Activated CD4-positive, alpha-beta memory T cell treated with anti-CD3 and anti-CD28 coated beads for 36 hours (primary cell): ENCODE data around the gene NHS. TPM values are rescaled to one million over a fixed set of nuclear protein-coding genes. Genes with fewer than 3 reads are reported as not detected.

Source experiments
- CTCF ChIA-PET: fragments of 350-600 bp; sonication (Branson Sonifier 250); formaldehyde crosslinking; loops from one replicate; lab custom pipeline; 2021; ENCODE audit warnings: antibody characterized with exemption, inconsistent platforms; lab: Charles Lee
- POLR2A ChIA-PET: fragments of 350-600 bp; sonication (Branson Sonifier 250); formaldehyde crosslinking; loops from one replicate; lab custom pipeline; 2021; ENCODE audit warnings: antibody characterized with exemption; lab: Charles Lee
- DNase-seq: peaks from one replicate; pipeline ENCODE4 v3.0.0-alpha.2; 2020
- H3K27ac Mint-ChIP-seq: one replicate; pipeline ENCODE4 v1.8.0; 2021; ENCODE audit warnings: mixed read lengths
- H3K27me3 Mint-ChIP-seq: one replicate; pipeline ENCODE4 v1.8.0; 2021; ENCODE audit warnings: mixed read lengths
- H3K36me3 Mint-ChIP-seq: one replicate; pipeline ENCODE4 v1.8.0; 2021; ENCODE audit warnings: mixed read lengths
- H3K4me1 Mint-ChIP-seq: one replicate; pipeline ENCODE4 v1.8.0; 2021; ENCODE audit warnings: low read depth, mixed read lengths
- H3K4me3 Mint-ChIP-seq: one replicate; pipeline ENCODE4 v1.8.0; 2021; ENCODE audit warnings: mild to moderate bottlenecking, mixed read lengths
- H3K9me3 Mint-ChIP-seq: one replicate; pipeline ENCODE4 v1.8.0; 2021; ENCODE audit warnings: mixed read lengths
- intact Hi-C: fragments of 100-400 bp; cut with micrococcal nuclease; formaldehyde crosslinking; loops from one replicate; pipeline ENCODE4 v1.15.1; 2023
- total RNA-seq, 2 experiments: library from RNA; stranded (reverse); gene quantifications; one replicate each; pipeline ENCODE4 v1.2.3, GENCODE V29; 2021

Gene NHS
- total RNA-seq, 2 experiments from 2014 or later: 4.8 to 5.0 TPM

GRCh38 chrX:17585006-17585405, 210.0 kb downstream of the NHS start:
- intact Hi-C loops: no loop called here
- ChIA-PET POLR2A (no interaction called here), CTCF (no interaction called here)
- Mint-ChIP-seq H3K9me3 (no peaks in the 10 kb centered on the region), H3K4me1 (peaks cover 6% of the 10 kb centered on the region), H3K27ac (no peak overlapping the region), H3K27me3 (peaks cover 1% of the 10 kb centered on the region), H3K4me3 (no peak overlapping the region), H3K36me3 (no peaks in the 10 kb centered on the region)
- no peak for DNase-seq

DNA sequence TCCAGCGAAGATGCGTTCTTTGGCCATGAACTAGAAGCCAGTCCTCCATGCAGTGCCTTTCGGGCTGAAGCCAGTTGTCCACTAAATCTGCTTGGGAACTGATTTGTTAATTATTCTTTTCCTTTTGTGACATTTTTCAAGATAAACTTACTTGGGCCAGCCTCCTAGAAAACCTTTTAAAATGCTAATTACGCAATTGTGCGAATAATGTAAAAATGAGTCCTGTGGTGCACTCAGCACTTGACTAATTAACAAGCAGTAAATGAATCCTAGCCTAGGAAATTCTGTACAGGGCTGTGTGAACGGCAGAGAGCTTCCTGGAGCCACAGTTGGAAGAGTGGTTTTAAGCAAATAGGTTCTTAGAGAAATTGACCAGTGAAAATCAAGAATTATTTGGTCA, 212.4 kb downstream of the NHS start:
- intact Hi-C loops: no loop called here
- no peak for DNase-seq
- Mint-ChIP-seq H3K27me3 (peaks cover 4% of the 10 kb centered on the region), H3K27ac (no peak overlapping the region), H3K36me3 (no peaks in the 10 kb centered on the region), H3K9me3 (no peaks in the 10 kb centered on the region), H3K4me3 (no peak overlapping the region), H3K4me1 (peaks cover 18% of the 10 kb centered on the region)
- ChIA-PET POLR2A (no interaction called here), CTCF (interaction anchor here (0.5 kb wide), 1 partner anchor 505 kb away, joined by 3 read pairs; no protein-coding TSS in a partner anchor)

DNA sequence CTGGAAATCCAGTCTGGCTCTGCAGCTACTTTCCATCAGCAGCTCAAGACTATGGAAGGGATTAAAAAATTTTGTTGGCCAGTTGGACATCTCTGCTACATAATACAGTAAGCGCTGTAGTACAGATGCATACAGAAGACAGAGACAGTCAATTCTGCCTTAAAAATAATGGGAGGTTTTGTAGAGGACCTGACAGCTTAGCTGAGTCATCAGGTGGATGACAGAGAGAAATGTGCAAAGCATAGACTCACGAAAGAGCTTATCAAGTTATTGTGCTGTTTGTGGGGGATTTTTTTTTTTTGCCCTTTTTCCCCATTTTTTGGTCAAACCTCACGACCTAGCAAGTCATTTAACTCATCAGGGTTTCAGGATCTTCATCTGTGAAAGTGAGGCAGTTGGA, 213.3 kb downstream of the NHS start:
- no peak overlapping the region for H3K27ac Mint-ChIP-seq
- intact Hi-C loops: no loop called here
- H3K27me3 Mint-ChIP-seq: peaks cover 4% of the 10 kb centered on the region
- no peaks in the 10 kb centered on the region for H3K9me3 Mint-ChIP-seq
- no peaks in the 10 kb centered on the region for H3K36me3 Mint-ChIP-seq
- H3K4me1 Mint-ChIP-seq: peaks cover 18% of the 10 kb centered on the region
- POLR2A ChIA-PET: no interaction called here
- no peak overlapping the region for H3K4me3 Mint-ChIP-seq
- CTCF ChIA-PET: no interaction called here
- no peak for DNase-seq

GRCh38 chrX:17590892-17591740, 216.1 kb downstream of the NHS start:
- H3K36me3 Mint-ChIP-seq: no peaks in the 10 kb centered on the region
- peak; percentile 62 for DNase-seq
- ChIA-PET POLR2A (no interaction called here), CTCF (interaction anchor here (0.6 to 2.9 kb wide), 8 partner anchors 9 to 1258 kb away, joined by 3 to 10 read pairs (median 3); no protein-coding TSS in a partner anchor)
- peaks cover 4% of the 10 kb centered on the region for H3K27me3 Mint-ChIP-seq
- no peak overlapping the region for H3K4me3 Mint-ChIP-seq
- intact Hi-C loops: loop anchor here (1.0 to 10.0 kb wide), 6 partner anchors 51 to 349 kb away; no protein-coding TSS in a partner anchor
- H3K27ac Mint-ChIP-seq: peak overlapping the region; percentile 74
- H3K4me1 Mint-ChIP-seq: peaks cover 20% of the 10 kb centered on the region
- H3K9me3 Mint-ChIP-seq: no peaks in the 10 kb centered on the region

DNA sequence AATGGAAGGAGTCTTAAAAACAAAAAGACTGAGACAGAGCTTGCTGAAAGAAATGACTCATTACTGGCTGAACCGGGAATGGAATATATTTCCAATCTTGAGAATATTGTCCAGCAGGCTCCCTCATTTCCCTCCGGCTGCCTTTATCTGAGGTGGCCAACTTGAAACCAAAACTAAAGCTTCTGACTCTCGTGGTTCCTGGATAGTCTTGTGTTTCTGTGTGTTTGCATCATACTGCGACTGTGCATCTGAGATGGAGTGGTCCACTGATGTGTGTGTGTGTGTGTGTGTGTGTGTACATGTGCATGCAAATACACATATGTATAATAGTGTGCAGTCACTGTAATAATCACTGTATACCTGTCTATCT, 216.7 kb downstream of the NHS start:
- CTCF ChIA-PET: interaction anchor here (0.6 to 2.9 kb wide), 7 partner anchors 32 to 1257 kb away, joined by 3 to 10 read pairs (median 3); no protein-coding TSS in a partner anchor
- Mint-ChIP-seq H3K27me3 (peaks cover 4% of the 10 kb centered on the region), H3K4me1 (peaks cover 20% of the 10 kb centered on the region), H3K9me3 (no peaks in the 10 kb centered on the region), H3K36me3 (no peaks in the 10 kb centered on the region), H3K27ac (peak overlapping the region; percentile 74), H3K4me3 (no peak overlapping the region)
- POLR2A ChIA-PET: no interaction called here
- peak; percentile 28 for DNase-seq
- intact Hi-C loops: loop anchor here (1.0 to 10.0 kb wide), 6 partner anchors 51 to 349 kb away; no protein-coding TSS in a partner anchor

DNA sequence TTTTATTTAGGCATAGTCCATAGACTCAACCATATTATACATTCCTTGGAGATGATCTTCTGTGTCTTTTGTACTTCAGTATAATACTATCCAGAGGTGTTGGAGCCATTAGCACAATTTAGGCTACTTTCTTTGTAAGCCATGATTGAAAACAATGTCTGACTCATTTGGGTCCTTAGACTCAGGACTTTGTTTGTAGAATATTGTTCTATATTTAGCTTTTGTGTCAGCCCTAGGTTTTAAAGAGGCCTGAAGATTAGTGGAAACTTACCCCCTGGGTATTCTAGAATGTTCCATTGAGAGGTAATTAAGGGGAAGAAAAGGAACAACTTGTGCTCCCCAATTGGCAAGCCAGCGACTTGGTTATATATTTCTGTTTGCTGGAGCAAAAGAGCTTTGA, 217.1 kb downstream of the NHS start:
- intact Hi-C loops: loop anchor here (10.0 kb wide), 1 partner anchor 63 kb away; no protein-coding TSS in a partner anchor
- Mint-ChIP-seq H3K27ac (no peak overlapping the region), H3K36me3 (no peaks in the 10 kb centered on the region), H3K4me3 (no peak overlapping the region), H3K4me1 (peaks cover 20% of the 10 kb centered on the region), H3K27me3 (peaks cover 4% of the 10 kb centered on the region), H3K9me3 (no peaks in the 10 kb centered on the region)
- ChIA-PET CTCF (interaction anchor here (0.6 to 2.9 kb wide), 7 partner anchors 32 to 1257 kb away, joined by 3 to 10 read pairs (median 3); no protein-coding TSS in a partner anchor), POLR2A (no interaction called here)
- DNase-seq: no peak

DNA sequence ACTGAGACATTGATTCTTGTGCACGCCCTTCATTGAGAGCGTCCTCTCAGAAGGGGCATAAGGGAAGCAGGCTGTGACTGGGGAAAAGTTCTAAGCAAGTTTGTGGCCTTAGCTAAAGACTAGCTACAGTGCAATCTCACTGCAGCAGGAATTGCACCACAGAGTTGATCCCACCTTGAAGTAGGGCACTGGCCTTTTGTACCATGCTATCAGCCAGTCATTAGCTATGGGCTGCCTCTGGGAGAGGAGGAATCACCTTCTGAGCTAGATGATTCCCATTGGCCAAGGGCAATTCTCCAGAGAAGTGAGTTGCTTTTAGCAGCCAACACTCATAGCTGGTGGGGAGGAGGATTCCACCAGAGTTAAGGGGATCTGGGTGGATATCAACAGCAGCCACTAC, 219.7 kb downstream of the NHS start:
- H3K4me3 Mint-ChIP-seq: no peak overlapping the region
- intact Hi-C loops: loop anchor here (10.0 kb wide), 1 partner anchor 60 kb away; no protein-coding TSS in a partner anchor
- ChIA-PET CTCF (interaction anchor here (0.8 kb wide), 1 partner anchor 60 kb away, joined by 3 read pairs; no protein-coding TSS in a partner anchor), POLR2A (no interaction called here)
- H3K36me3 Mint-ChIP-seq: no peaks in the 10 kb centered on the region
- H3K9me3 Mint-ChIP-seq: no peaks in the 10 kb centered on the region
- no peak overlapping the region for H3K27ac Mint-ChIP-seq
- peaks cover 3% of the 10 kb centered on the region for H3K27me3 Mint-ChIP-seq
- peaks cover 14% of the 10 kb centered on the region for H3K4me1 Mint-ChIP-seq
- DNase-seq: no peak

- Mint-ChIP-seq H3K27me3 (peaks cover 3% of the 10 kb centered on the region), H3K27ac (no peak overlapping the region), H3K36me3 (no peaks in the 10 kb centered on the region), H3K4me1 (peaks cover 14% of the 10 kb centered on the region), H3K9me3 (no peaks in the 10 kb centered on the region), H3K4me3 (no peak overlapping the region)
- no peak for DNase-seq
- POLR2A ChIA-PET: no interaction called here
- intact Hi-C loops: loop anchor here (10.0 kb wide), 1 partner anchor 59 kb away; no protein-coding TSS in a partner anchor
- CTCF ChIA-PET: interaction anchor here (0.8 kb wide), 1 partner anchor 61 kb away, joined by 3 read pairs; no protein-coding TSS in a partner anchor
These were observed 220.5 kb downstream of the NHS start for GRCh38 chrX:17595456-17596035.

- Mint-ChIP-seq H3K9me3 (no peaks in the 10 kb centered on the region), H3K36me3 (no peaks in the 10 kb centered on the region), H3K27ac (no peak overlapping the region), H3K27me3 (peaks cover under 1% of the 10 kb centered on the region), H3K4me3 (no peak overlapping the region), H3K4me1 (peaks cover 12% of the 10 kb centered on the region)
- ChIA-PET POLR2A (no interaction called here), CTCF (no interaction called here)
- DNase-seq: no peak
- intact Hi-C loops: loop anchor here (10.0 kb wide), 1 partner anchor 59 kb away; no protein-coding TSS in a partner anchor
These were observed 221.1 kb downstream of the NHS start for GRCh38 chrX:17596061-17596460.

GRCh38 chrX:17596546-17597205, 221.7 kb downstream of the NHS start:
- Mint-ChIP-seq H3K27me3 (no peaks in the 10 kb centered on the region), H3K9me3 (no peaks in the 10 kb centered on the region), H3K27ac (no peak overlapping the region), H3K36me3 (no peaks in the 10 kb centered on the region), H3K4me3 (no peak overlapping the region), H3K4me1 (peaks cover 7% of the 10 kb centered on the region)
- no peak for DNase-seq
- ChIA-PET POLR2A (no interaction called here), CTCF (no interaction called here)
- intact Hi-C loops: loop anchor here (10.0 kb wide), 1 partner anchor 58 kb away; no protein-coding TSS in a partner anchor

GRCh38 chrX:17597327-17597726, 222.3 kb downstream of the NHS start:
- Mint-ChIP-seq H3K4me3 (no peak overlapping the region), H3K36me3 (no peaks in the 10 kb centered on the region), H3K27me3 (no peaks in the 10 kb centered on the region), H3K9me3 (no peaks in the 10 kb centered on the region), H3K4me1 (peaks cover 2% of the 10 kb centered on the region), H3K27ac (no peak overlapping the region)
- ChIA-PET CTCF (no interaction called here), POLR2A (no interaction called here)
- DNase-seq: no peak
- intact Hi-C loops: loop anchor here (10.0 kb wide), 1 partner anchor 57 kb away; no protein-coding TSS in a partner anchor
